NCI-H748 treated with DMSO at 0.1 percent for 48 hours (cell line): ENCODE results near the gene ADAT3.

Experiments used
- DNase-seq: peaks from one replicate; lab custom pipeline; 2025; lab: John Stamatoyannopoulos, UW

ADAT3 gene

DNA sequence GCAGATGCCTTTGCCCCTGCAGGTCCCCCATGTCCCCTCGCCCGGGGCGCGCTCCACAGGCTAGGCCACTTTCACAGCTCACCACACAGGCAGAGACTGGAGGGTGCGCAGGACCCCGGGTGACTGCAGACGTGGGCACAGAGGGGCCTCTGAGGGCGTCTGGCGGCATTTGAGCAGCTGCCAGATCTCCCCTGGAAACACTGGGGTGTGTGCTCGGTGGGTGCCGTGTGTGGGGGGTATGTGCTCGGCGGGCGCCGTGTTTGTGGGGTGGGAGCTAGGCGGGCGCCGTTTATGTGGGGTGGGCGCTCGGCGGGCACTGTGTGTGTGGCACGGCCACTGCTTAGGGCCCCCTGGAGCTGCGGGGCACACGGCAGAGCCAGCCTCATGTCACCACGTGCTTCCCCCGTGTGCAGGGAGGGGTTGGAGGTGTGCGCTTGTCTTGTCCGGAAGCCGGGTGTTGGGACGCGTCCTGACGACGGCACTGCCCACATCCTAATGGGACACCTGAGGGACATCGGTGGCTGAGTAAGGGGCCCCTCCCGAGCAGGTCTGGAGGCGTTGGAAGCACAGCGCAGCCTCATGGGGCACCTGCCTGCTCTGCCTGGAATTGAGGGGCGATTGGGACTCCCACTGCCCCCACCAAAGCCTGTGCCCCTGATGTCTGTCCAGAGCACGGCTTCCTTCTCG, 52.5 kb downstream of the ADAT3 start:
- DNase-seq: no peak

DNA sequence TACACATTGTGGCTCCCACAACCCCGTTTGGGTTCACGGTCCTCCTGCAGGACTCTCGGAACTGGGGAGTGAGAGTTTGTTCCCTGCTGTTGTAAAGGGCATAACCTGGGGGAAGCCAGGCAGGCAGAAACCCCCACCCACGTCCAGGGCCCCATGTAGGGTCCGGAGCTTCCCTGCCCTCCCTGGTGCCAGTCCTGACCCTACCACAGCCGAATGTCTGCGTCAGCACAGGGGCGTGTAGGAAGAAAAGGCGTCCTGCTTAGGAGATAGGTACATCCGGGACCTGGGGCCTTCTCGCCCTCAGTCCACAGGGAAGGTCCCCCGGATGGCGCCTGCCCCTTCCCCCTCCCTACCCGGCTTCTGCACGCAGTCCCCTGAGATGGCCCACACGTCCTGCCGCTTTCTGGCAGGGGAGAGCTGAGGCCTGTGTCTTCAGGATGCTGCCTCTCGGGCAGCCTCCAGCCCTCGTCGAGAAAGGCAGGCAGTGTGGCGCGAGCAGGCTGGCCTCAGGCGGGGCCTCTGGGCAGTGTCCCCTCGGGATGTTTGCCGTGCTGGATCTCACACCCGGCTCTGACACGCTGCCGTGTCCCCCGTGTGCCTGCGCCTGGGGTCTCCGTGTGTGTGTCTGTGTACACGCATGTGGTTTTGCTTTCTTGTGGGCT, 54.9 kb downstream of the ADAT3 start:
- DNase-seq: no peak

DNA sequence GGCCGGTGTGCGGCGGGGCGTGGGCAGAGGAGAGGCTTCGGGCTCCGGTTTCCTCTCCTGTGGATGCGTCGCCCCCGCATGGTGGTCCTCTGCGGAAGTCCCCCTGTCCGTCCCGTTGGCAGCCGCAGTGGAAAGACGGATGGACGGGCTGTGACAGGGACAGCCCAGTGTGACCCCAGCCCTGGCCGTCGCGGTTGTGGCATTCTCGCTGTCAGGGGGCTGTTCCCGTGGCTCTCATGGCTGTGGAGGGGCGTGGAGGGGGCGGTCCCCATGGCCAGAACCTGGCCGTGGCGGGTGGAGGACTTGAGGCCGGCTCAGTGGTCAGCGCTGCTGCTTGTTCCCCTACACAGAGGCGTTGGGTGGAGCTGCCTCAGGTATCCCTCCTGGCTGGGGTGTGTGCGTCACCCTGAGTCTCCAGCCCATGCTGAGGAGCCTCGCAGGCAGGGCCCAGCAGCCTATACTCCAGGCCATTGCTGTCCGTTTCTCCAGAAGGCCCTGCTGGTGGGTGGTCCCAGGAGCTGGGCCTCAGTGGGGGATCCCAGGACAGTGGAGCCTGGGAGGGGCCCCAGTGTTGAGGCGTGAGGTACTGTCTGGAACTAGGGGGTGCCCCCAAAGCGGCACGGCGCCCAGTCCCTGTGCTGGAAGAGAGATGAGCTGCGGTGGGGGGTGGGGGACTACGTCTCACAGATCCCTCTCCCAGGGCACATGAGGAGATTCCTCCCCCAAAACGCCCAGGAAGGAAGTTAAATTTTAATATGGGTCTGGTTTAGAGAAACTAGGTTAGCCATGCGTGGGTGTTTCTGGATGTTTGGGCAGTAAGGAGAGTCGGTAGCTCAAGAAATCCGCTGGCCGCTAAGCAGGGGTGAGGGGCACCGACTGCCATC, 56.0 kb downstream of the ADAT3 start:
- no peak for DNase-seq

DNA sequence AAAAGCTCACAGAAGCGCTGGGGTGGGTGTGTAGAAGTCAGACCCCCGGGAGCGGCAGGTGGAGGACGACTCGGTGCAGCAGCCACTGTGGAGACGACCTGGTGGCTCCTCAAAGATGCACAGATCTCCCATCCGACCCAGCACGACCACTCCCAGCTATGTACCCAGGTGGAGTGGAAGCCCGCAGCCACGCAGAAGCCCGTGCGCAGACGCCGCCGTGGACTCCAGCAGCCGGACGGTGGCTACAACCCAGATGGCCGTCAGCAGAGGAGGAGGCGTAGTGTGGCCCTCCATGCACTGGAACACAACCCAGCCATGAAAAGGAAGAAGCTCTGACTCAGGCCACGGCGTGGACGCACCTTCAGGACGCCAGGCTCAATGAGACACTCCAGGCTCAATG, 57.5 kb downstream of the ADAT3 start:
- DNase-seq: no peak
